HG03342 (cell line): ENCODE measurements around the gene DOCK3.
"Not testable (repeated sequence)": the region's sequence is repeated elsewhere in the genome, so short reads cannot be mapped to it uniquely, and the experiment has no call there.

Experiments used
- ATAC-seq: cut with Tn5 transposase; IDR thresholded peaks from one replicate; pipeline ENCODE4 v1.9.1; 2021; ENCODE audit warnings: mild to moderate bottlenecking, moderate library complexity; ENCODE audit not compliant: unreplicated experiment

The DOCK3 gene

DNA sequence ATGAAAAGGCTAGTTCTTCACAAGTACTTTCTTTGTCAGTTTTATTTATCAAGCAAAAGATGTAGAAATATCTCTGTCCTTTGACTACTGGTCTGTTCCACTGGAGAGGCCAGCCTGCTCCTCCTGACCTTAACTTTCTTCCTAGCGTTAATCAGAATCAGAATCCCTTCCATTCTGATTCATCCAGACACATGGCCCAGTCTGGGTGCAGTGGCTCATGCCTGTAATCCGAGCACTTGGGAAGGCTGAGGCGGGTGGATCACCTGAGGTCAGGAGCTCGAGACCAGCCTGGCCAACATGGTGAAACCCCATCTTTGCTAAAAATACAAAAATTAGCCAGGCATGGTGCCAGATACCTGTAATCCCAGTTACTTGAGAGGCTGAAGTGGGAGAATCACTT is 678.4 kb downstream of the DOCK3 start:
- no peak for ATAC-seq

DNA sequence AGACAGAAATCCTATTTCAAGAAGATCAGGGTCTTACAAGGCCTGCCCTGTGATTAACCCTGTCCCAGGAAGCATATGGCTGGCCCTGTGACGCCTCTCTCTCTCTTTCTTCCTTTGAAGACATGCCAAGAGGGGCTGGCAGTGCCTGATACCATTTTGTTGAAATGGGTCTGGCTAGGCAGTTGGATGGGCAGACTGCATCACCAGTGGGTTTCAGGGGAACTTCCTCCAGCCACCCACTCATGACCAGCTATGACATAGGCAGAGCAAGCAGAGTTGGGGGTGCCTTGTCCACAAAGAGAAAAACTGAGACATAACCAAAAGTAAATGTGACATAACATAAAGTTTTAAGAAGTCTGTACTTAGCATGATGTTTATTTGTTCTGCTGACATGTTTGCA is 679.0 kb downstream of the DOCK3 start:
- ATAC-seq = no peak

DNA sequence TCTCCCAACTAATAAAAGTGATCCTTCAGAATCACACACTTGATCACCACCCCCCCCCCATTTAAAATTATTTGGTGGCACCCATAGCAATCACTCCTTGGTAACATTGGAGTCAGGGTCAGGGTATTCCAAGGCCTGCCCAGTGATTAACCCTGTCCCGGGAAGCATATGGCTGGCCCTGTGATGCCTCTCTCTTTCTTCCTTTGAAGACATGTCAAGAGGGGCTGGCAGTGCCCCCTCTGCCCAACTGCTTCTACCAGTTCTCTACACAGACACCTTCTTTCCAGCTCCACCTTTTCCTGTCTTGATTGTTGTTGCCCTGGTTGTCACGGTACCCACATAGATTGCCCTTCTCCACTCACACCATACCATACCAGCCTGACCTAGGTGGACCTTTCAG is 679.4 kb downstream of the DOCK3 start:
- ATAC-seq = no peak

DNA sequence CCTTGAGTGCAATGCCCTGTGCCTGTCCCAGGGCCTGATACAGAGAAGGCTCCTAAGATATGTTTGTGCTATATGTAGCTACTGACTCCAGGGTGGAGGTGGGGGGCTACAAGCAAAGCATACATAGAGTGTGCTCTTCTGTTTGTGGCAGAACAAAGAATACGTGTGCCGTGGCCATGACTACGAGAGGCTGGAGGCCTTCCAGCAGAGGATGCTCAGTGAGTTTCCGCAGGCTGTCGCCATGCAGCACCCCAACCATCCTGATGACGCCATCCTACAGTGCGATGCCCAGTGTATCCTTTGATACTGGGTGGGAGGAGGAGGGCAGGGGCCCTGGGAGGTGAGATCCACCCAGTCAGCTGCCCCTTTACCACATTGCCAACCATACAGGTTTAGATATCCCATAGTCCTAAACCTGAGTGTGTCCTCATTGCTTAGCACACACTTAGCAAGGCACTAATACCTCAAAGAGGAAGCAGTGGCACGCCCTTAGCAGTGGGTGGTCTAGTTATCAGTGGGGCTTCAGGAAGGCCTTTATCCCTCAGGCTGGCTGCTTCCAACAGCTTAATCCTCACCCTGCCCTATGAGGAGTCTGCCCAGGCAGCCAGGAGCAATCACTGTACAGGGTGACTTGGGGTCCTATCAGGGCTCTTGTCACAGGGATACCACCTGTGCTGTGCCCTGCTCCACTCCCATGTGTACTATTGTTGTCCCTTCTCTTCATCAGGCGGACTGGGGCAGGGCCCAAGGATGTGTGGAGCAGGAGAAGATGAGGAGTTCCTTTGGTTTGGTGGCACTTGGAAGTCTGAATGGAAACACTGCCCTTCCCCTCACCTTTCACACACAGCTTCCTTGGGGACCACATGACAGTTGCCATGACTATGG is 680.2 kb downstream of the DOCK3 start:
- no peak for ATAC-seq

DNA sequence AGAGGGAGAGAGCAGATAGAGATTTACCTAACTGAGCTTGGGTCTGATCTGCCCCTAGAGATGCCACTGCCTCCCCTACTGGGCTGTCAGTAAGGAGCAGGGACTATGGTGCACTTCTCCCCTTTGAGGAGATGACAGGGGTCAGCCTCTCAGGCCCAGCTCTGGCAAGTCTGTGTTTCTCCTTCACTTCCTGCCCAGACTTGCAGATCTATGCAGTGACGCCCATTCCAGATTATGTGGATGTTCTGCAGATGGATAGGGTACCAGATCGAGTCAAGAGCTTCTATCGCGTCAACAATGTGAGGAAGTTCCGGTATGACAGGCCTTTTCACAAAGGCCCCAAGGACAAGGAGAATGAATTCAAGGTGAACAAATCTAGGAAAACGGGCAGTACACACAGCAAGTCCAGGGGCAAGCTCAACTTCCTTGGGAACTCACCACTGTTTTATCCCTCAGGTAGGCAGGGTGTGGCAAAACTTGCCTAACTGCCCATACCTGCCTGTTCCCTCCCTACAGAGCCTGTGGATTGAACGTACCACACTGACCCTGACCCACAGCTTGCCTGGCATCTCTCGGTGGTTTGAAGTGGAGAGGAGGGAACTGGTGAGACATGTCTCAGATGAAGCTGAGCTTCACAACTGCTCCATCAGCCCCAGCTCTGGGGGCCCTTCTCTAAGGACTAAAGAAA is 681.3 kb downstream of the DOCK3 start:
- no peak for ATAC-seq

DNA sequence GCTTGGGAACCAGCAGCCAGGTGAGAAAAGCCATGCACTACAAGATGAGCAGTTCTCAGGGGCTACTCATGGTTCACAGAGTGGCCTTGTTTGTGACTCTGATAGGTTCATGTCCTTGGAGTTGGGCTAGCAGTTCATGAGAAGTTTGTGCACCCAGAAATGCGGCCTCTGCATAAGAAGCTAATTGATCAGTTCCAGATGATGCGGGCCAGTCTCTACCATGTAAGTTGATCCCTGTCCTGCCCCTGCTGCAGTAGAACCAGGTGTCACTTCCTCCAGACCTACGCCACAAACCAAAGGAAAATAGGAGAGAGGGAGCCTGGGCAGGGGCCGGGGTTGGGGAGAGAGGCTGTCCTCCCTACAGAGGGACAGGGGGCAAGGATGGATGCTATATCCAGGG is 683.1 kb downstream of the DOCK3 start:
- no peak for ATAC-seq

DNA sequence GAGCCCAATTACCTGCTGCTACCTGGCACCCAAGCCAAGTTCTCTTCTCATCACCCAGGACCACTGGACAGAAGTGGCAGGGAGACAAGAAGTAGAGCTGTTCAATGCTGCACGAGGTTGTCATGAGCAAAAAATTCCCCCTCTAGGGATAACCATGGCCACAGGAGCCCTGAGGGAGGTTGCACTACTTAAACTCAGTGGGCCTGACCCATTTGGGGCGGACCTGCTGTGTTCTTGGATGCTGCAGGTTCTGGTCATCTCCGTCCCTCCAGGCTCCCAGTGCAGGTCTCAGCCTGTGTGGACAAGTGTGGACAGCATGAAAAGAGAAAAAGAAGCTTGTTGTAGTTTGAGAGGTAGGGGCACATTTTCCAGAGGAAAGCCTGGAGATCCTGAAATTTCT is 684.3 kb downstream of the DOCK3 start:
- ATAC-seq = no peak

DNA sequence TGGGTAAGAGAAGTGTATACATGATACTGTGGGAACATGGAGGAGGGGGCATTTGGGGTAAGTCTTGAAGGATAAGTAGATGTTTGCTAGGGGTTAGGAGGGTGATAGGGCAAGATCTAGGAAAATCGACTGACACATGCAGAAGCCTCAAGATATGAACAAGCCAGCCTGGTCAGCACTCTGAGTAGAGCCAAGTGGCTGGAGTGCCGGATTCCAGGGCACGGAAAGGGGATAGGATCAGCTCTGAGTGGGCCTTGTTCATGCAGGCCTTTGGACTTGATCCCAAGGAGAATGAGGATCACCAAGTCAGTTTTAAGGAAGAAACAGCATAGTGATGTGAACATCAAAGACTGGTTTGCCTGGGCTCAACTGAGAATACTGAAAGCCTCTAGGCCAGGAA is 686.1 kb downstream of the DOCK3 start:
- ATAC-seq = no peak

DNA sequence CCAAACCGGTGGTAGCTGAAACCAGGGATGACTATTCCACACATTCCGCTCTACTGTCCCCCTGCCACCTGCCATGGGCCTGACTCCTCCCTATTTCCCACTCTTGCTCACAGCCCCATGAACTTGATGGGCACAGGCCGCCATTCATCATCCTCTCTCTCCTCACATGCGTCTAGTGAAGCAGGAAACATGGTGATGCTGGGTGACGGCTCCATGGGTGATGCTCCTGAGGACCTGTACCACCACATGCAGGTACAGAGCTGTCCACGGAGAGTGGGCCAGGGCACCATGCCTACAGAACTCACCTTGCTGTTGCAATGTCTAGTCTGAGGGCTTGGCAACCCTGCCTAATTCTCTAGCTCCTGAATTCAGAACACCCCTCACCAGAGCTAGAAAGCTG is 687.0 kb downstream of the DOCK3 start:
- no peak for ATAC-seq

DNA sequence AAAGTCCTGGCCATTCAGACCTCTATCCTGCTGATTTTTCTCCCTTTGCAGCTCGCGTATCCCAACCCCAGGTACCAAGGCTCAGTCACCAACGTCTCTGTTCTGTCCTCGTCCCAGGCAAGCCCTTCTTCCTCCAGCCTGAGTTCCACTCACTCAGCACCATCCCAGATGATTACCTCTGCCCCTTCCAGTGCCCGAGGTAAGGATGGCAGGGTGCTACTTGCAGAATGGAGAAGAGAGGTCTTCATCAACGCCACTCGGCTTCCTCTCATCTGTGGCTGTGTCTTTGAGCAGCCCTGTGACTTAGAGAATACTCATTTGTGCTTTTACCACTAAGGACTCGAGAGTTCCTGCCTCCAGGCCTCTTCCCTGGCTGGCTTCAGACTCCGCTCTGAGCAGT is 687.7 kb downstream of the DOCK3 start:
- ATAC-seq = no peak

DNA sequence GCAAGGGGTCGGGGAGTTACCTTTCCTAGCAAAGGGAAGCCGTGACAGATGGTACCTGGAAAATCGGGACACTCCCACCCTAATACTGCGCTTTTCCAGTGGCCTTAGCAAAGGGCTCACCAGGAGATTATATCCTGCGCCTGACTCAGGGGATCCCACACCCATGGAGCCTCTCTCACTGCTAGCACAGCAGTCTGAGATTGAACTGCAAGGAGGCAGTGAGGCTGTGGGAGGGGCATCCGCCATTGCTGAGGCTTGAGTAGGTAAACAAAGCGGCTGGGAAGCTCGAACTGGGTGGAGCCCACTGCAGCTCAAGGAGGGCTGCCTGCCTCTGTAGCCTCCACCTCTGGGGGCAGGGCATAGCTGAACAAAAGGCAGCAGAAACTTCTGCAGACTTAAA is 693.5 kb downstream of the DOCK3 start:
- ATAC-seq = not testable (repeated sequence)

DNA sequence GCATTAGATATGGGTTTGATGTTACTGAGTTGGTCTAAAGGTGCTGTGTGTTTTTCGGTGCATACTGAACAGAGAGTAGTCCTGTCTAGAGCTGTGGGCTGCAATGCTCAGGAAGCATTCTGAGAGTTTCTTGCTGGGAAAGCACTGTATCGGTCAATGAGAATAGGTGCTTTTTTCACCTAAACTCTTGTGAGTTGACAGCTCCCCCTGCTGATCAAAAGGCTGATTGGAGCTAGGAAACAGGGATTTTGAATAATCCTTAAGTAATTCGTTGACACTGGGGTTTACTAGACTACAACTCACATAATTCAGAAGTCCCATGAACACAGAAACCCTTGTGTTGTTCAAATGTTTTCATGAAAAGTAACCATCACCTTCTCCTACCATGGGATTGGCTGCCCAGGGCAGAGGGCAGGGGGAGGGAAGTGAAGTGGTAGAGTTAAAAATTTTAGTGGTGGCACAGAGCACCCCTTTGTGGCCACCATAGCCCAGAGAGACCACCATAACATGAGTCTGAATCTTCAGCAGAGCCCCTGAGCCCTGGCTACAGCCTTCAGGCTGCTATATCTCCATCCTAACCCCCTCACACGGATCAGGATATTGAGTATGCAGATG is 697.3 kb downstream of the DOCK3 start:
- no peak for ATAC-seq

DNA sequence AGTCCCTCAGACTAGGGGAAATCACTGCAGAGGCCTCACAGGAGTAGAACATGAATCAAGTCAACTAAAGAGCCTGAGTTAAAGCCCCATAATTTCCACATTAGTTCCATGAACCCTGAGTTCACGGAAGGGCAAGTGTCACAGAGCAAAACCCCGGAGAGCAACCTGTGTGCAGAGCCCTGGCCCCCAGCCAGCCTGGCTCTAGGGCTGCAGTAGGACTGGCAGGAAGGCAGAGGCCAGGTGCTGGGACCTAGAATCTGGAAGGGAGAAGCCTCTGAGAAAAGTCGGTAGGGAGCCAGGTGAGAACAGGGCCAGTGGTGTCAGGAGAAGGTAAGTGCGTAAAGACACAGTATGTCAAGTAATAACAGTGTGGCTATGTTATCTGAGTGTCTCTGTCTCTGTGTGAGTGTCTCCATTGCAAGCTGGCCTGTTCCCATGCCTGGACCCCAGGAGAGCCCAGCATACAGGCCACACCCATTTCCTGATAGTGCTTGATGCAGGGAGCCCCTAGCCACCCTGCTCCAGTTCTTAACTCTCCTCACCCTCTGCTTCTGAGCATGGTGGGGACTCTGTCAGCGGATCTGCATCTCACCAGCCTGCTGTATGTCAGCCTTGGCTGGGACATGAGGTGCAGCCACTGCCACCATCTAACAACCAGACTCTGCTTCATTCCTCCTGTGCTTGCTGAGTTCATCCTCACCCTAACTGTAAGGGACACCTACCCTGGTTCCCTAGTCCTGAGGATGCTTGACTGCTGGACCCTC is 699.1 kb downstream of the DOCK3 start:
- ATAC-seq = no peak

DNA sequence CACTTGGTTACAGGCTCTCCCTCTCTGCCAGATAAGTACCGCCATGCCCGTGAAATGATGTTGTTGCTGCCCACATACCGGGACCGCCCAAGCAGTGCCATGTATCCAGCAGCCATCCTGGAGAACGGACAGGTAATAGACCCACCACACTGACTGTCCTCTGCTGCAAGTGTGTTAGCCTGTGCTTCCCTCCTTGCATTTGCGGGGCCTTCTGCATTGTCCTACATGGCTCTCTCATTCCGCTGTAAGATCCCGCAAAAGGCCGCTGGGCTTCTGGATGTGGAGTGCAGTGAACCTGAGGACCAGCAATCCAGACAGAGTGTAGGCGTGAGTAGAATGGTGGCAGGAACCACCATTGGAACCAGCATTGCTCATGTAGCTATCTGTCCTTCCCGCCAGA is 699.7 kb downstream of the DOCK3 start:
- no peak for ATAC-seq

DNA sequence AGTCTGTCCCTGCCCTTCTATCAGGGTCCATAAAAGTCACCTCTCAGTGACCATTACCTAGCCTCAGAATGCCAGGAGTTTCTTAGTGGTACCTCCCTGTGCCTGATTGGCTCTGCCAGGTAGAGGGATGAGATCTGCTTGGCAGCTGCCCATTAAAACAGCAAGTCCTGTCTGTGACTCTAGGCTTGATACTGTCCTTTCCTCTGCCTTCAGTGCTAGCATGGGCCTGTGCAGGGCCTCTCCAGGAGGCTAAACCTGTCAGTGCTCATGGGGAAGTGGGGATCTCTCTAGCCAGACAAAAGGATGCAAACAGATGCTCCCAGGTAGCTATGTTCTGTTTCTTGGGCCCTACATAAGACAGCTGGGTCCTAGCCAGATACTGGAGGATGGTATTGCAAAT is 700.4 kb downstream of the DOCK3 start:
- ATAC-seq = no peak

DNA sequence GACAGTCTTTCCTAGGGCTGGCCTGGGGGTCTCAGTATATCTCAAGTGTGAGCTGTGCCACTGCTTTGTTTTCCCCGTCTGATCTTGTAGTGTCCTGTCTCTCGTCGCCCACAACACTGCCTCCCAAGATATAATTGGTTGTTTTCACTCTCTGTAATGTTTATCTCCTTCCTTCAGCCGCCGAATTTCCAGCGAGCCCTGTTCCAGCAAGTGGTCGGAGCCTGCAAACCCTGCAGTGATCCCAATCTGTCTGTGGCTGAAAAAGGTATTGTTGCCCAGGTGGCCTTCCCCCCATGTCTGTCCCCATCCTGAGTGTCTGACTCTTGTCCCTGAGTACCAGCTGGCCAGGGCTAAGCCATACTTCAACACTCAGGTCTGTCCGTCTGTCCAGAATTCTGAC is 700.8 kb downstream of the DOCK3 start:
- no peak for ATAC-seq

DNA sequence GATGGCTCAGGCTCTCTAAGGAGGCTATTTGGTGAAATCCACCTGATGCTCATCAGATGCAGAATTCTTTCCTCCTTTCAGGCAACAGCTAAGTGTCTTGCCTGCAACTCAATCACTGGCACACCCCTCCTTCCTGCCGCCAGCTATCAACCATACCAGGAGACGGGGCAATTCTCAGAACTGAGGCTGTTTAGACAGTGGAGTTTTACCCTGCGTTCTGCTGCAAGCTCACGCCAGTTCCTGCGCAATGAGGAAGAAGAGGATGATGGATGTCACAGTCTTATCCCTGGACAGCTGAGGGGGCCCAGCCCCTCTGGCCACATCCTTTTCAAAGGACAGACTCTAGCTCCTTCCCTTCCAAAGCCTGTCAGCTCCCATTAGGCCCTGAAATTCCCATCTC is 703.3 kb downstream of the DOCK3 start:
- ATAC-seq = no peak

DNA sequence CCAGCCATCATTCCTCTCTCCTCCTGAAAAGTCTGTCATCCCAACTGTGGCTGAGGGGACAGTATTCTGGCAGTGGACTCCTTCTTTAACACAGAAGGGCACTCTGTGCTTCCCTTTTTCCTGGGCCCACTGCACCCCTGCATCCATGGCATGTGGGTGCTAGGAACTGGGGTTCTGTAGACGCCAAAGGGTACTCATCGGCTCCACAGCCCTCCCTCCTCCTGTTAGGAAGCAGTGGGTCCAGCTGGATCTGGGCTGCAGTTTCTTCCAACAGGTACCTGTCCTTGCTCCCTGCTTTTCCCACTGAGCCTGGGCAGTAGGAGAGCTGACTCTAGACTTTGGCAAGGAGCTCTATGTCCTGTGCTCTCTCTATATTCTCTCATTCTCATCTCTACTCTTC is 704.0 kb downstream of the DOCK3 start:
- ATAC-seq = no peak

DNA sequence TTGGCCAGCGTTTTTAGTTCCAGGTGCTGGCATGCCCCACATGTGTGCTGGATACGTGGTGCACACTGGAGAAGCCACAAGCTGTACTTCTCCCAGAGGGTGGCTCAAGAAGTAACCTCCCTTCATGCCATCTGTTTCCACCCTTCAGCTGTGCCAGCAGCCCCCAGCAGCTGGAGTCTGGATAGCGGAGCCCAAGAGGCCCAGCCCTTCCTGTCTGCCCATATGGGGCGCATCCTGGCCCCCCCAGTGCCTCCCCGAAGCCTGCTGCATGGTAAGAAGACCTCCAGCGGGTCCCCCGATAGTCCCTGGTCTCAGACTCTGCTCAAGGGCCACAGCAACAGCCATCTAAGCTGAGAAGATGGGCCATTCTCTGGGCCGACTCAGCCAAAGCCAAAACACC is 704.6 kb downstream of the DOCK3 start:
- no peak for ATAC-seq

DNA sequence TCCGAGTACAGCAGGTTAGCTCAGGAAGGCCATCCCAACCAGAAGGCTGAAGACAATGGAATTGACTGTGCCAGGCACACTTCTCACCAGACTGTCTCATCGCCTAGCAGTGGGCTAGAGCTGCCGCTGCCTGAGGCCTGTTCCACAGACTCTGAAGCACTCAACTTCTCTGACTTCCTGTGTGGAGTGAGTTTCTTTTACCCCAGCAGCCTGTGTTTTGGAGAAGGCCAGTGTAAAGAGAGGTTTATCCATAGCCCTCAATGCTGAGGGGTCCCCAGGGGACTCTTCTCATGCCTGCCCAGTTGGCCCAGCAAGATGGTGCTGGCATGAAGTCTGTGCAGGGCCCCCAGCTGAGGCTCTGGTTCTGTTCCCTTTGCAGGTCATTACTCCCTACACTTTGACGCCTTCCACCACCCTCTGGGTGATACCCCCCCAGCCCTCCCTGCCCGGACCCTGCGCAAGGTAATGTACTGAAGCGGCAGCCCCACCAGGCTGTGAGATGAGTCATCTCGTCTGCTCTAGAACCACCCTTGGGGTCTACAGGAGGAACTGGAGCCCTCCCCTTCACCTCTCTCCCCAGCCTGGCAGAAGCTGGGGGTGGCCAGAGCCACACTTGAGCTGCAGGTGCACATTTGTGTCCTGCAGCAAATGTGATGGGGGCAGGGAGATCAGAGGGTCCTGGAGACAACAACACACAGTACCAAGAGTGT is 705.2 kb downstream of the DOCK3 start:
- no peak for ATAC-seq
